Testis (tissue), 2 donors: ENCODE measurements around the gene SLC34A3.

Experiments used
- CTCF ChIP-seq, 3 experiments: fragments of 450-650 bp in 2 of 3; fragments of 200-600 bp in 1 of 3; sonication (generic) in 1 of 3; IDR thresholded peaks; one replicate each; pipeline ENCODE4 v1.5.1; 2016 to 2019; ENCODE audit warnings: antibody characterized with exemption in 3 of 3, mild to moderate bottlenecking in 2 of 3, moderate library complexity in 1 of 3
- POLR2A ChIP-seq: fragments of 450-650 bp; IDR thresholded peaks from one replicate; pipeline ENCODE4 v1.6.1; 2017; ENCODE audit warnings: antibody characterized with exemption, mild to moderate bottlenecking, moderate library complexity

- TF ChIP-seq CTCF (IDR thresholded peaks at IDR 0.05) (no peak), POLR2A (no peak)
Observed at GRCh38 chr9:137183980-137184595, 46.6 kb upstream of the SLC34A3 start.
